CD4-positive, alpha-beta T cell treated with Interleukin-4 for 1 hour (primary cell): ENCODE measurements around the gene CCNB2.

ENCODE experiments used
- DNase-seq, 2 donors: peaks; one replicate each; pipeline ENCODE4 v3.0.0-alpha.2; 2020 to 2022

Gene CCNB2

DNA sequence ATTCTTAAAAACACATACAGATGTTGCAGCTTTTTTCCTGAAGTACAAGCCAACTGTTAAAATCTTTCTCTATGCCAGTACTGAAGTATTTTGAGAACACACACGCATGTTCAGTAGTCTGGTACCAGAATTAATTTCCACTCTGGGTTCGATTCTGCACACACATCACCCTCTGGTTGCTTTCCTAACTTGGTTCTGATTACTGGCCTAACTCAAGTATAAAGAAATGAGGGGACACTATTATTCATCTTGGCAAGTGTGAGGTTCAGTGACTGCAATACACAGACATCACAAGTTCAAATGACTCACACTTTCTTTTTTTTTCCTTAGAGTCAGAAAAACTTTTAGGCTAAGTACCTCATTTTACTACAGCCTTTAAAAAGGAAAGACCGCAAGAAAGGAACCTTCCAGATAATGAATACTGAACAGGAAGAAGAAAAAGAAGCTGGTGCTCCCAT is 64.3 kb downstream of the CCNB2 start:
- no peak for DNase-seq

GRCh38 chr15:59170295-59171066 is 65.5 kb downstream of the CCNB2 start:
- DNase-seq: no peak

- DNase-seq: no peak
These were observed 66.1 kb downstream of the CCNB2 start for GRCh38 chr15:59171067-59171397.

- DNase-seq: no peak
These were observed 67.4 kb downstream of the CCNB2 start for GRCh38 chr15:59172289-59172901.

DNA sequence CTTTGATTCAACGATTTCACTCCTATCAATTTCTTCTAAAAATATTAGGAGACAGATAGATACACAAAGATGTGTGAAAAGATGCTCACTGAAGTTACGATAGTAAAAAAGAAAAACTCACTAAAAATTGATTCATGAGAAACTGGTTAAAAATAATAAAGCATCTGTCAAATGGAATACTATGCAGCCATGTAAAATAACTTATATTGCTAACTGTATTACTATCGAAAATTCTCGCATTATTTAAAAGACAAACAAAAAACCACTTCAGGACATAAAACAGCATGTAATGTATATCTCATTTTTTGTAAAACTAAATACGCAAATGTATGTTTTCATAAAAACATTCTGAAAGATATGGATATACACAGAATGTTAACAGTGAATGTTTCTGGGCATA is 68.2 kb downstream of the CCNB2 start:
- DNase-seq: no peak

- DNase-seq: no peak
These were observed 69.3 kb downstream of the CCNB2 start for GRCh38 chr15:59174151-59174834.
